ENCODE measurements around the gene USP34.
"Not testable (repeated sequence)": the region's sequence is repeated elsewhere in the genome, so short reads cannot be mapped to it uniquely, and the experiment has no call there.

The USP34 gene

DNA sequence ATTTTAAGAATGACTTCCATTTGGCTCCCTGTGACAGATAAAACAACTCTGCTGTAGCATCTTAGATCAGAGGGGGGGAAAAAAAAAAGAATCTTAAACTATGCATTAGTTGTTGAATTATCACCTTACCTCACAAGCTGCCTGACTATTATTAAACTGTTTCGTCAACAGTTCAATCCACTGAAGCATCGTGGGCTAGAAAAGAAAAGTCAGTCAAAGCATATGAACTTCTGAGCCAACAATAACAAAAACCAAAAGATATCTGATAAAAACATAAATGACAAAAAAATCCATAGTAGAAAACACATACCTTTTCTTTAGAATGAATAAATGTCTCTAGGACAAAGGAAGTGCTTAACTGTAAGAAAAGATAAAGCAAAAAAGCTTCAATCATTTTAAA is 235.2 kb downstream of the USP34 start:
- no peak for DNase-seq

DNA sequence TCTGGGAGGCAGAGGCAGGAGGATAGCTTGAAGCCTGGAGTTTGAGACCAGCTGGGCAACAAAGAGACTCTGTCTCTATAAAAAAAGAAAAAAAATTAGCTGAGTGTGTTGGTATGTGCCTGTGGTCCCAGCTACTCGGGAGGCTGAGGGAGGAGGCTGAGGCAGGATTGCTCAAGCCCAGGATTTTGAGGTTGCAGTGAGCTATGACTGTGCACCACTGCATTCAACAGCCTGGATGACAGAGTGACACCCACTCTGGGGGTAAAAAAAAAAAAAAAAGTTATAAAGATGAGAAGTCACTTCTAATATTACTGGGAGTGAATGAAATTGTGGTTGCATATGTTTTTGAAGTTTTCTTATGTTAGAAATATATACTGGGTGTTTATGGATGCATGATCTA is 237.3 kb downstream of the USP34 start:
- DNase-seq, result no peak

DNA sequence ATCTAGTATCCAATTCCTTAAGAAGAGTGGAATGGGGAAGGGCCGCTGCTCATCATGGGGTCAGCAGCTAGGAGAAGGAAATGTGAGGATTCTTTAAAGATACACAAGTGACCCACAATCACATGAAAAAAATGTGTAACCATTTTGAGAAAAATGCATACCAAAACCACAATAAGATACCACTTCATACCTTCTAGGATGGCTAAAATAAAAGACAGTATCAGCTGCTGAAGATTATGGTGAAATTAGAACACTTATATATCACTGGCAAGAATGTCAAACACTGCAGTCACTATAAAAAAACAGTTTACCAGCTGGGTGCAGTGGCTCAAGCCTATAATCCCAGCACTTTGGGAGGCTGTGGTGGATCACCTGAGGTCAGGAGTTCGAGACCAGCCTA is 241.0 kb downstream of the USP34 start:
- no peak for DNase-seq

DNA sequence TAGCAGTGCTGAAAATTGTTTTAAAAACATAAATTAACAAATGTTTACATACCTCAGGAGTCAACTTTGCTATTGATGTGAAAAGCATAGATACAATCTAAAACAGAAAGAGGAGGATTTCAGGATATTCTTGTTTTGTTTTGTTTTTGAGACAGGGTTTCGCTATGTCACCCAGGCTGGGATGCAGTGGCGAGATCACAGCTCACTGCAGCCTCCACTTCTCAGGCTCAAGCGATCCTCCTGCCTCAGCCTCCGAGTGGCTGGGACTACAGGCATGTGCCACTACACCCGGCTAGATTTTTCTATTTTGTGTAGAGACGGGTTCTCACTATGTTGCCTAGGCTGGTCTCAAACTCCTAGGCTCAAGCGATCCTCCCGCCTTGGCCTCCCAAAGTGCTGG is 248.3 kb downstream of the USP34 start:
- DNase-seq, result no peak

DNA sequence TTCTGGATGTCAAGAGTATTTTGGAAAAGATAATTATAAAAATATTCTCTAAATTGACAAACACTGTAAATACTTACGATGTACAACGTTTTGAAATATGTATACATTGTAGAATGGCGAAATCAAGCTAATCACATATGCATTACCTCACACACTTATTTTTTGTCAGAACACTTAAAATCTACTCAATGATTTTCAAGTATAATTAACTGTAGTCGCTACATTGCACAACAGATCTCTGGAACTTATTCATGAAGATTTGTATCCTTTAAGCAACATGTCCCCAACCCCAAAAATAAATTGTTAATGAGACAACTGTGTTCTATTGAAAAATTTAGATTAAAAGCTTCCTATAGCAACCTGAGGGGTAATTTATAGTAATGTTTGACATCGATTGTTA is 249.1 kb downstream of the USP34 start:
- DNase-seq, result no peak

DNA sequence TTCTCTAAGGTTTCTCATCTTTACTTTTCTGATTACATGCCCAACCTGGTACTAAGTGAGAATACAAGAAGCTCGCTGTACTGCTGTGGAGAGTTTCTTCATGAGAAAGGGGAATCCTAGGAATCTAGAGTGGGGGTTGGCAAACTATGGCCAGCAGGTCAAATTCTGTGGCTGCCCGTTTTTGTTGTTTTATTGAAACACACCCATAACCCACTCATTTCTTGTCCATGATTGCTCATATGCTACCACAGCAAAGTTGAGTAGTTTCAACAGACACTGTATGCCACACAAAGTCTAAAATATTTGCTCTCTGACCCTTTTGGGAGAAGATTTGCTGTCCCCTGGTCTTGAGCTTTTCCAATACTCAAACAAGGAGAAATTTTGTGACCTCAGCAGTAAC is 250.1 kb downstream of the USP34 start:
- no peak for DNase-seq

DNA sequence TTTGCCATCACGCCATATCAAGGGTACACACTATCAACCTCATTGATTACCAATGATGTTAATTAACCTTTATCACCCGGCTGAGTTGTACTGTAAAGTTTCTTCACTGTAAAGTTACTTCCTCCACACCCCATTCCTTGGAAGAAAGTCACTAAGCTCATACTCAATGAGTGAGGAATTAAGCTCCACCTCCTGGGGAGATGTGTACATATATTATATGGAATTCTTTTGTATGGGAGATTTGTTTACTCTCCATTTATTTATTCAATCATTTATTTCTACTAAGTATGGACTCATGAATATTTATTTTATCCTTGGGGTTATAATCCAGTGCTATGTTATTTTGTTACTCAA is 252.1 kb downstream of the USP34 start:
- no peak for DNase-seq

DNA sequence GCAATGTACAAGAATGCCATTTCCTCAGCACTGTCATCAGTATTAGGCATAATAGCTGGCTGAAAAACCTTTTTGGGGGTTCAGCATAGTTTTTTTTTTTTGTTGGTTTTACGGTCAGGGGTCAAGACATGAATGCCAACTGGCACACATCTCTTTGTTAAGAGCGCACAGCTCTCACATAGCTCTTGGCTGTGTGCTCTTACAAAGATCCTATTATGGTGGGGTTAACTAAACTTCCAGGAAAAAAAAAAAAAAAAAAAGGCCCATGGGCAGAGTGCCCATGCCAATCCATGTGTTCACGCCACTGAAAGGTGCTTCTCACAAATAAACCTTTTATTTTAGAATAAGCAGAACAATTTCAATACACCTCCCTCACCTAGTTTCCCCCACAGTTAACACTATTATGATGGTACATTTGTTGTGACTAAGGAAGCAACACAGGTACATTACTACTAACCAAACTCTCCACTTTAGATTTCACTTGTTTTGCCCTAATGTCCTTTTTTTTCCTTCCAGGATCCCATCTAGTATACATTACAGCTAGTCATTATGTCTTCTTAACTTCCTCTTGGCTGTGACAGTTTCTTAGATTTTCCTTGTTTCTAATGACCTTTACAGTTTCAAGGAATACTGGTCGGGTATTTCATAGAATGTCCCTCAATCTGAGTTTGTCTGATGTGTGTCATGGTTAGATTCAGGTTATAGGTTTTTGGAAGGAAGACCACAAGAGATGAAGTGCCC is 252.6 kb downstream of the USP34 start:
- DNase-seq, result no peak

DNA sequence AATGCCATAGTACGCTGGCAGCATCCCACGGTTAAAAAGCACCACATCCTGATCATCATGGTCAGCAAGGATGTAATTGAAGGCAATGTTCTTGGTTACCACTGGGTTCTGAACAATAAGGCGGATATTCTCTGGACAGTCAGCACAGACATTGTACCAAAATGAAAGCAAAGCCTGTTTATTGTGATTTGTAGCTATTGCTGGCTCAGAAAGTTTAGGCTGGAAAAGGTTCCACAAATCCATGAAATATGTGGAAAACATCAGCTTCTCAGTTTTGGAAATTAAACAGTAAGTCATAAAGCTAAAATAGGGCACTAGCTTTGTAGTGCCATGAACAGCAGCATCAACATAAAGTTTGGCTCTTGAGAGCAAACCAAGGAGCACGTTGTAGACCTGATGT is 256.7 kb downstream of the USP34 start:
- DNase-seq, result no peak

DNA sequence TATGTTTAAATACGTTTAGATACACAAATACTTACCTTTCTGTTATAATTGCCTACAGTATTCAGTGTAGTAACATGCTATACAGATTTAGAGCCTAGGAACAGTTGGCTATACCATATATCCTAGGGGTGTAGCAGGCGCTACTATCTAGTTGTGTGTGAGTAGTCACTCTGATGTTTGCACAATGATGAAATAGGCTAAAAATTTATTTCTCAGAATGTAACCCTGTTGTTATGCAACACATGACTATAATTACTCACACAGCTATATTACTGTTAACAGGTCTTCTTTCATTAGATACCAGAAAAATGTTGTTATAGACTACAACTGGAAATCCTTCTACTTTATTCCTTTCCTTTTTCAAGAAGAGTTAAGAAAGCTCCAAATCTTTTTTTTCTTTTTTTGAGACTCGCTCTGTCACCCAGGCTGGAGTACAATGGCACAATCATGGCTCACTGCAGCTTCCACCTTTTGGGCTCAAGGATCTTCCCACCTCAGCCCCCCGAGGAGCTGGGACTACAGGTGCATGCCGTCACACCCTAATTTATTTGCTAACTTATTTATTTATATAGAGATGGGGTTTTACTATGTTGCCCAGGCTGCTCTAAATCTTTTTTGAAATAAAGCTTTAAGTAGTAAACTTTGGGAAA is 260.4 kb downstream of the USP34 start:
- DNase-seq, result no peak

DNA sequence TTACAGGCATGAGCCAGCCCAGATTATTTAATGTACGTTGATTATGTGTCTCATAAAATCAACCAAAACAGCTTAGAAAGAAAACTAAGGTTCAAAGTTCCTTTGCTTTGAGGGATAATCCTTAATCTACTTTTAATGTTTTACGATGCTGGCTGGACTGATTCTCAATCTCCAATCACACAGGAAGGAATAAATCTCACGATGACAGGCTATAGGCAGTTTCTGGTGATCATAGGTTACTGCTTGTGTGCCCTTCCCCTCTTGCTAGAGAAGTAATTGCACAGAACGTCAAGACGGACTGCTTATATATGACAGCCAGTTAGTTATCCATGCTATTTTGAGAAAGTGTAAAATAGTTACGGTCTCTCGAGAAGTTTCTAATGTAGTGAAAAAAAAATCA is 265.8 kb downstream of the USP34 start:
- no peak for DNase-seq

DNA sequence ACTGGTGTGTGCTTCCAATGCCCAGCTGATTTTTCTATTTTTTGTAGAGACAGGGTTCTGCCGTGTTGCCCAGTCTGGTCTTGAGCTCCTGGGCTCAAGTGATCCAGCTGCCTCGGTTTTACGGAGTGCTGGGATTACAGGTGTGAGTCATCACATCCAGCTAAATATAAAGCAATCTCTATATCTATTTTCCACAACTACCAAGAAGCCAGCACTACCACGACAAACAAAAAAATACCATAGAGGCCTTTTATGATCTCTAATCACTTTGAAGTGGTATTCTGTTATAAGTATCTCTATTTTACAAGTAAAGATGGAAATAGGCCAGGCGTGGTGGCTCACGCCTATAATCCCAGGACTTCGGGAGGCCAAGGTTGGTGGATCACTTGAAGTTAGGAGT is 274.2 kb downstream of the USP34 start:
- DNase-seq, result no peak

DNA sequence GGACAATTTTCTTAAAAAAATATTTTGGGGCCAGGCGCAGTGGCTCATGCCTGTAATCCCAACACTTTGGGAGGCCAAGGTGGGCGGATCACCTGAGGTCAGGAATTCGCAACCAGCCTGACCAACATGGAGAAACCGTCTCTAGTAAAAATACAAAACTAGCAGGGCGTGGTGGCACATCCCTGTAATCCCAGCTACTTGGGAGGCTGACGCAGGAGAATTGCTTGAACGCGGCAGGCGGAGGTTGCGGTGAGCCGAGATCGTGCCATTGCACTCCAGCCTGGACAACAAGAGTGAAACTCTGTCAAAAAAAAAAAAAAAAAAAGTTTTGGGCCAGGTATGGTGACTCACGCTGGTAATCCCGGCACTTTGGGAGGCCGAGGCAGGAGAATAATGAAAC is 276.2 kb downstream of the USP34 start:
- not testable (repeated sequence) for DNase-seq

DNA sequence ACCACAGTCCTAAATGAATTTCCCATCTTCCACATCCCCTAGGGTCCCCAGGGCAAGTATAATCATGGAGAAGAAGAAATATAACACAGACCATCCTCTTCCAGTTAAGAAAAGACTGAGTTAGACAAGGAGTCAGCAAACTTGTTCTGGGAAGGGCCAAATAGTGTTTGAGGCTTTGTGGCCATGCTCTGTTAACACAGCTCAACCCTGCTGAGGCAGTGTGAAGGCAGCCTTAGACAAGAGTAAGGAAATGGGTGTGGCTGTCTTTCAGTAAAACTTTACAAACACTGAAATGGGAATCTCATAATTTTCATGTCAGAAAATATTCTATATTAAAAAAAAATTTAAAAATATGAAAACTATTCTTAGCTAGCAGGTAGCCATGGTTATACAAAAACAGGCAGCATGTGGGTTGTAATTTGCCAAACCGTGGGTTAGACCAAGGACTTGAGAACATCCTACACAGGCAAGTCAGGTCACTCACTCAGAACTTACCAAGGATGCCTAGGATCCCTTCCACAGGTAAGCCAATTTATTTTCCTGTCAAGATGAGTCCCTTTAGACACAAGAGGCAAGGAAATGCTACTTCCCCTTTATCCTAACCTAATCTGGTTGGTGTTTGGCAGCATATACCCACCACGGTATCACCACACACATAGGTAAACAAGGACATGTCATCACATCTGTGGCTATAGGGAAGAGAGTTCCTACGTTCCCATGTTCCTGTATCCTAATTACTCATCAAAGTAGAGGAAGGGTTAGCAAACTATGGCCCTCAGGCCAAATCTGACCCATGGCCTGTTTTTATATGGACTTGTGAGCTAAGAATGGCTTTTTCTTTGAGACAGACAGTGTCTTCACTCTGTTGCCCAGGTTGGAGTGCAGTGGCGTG is 277.0 kb downstream of the USP34 start:
- DNase-seq, result no peak

DNA sequence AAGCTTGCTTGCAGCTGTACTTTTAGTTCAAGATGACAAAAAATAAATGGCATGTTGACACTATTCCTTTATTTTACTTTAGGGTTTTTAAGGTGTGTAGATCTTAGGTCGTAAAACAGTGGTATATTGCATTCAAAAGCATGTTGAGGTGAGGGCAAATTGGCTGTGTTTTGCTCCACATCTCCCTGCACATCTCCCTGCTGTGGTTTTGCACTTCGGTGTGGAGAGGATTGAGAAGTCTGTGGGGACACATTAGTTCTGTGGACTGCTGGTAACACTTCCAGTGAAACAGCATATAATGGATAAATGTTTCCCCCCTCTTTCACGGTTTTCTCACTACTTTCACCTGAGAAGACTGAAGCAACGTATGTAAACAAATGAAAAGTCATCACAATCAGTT is 283.8 kb downstream of the USP34 start:
- no peak for DNase-seq

DNA sequence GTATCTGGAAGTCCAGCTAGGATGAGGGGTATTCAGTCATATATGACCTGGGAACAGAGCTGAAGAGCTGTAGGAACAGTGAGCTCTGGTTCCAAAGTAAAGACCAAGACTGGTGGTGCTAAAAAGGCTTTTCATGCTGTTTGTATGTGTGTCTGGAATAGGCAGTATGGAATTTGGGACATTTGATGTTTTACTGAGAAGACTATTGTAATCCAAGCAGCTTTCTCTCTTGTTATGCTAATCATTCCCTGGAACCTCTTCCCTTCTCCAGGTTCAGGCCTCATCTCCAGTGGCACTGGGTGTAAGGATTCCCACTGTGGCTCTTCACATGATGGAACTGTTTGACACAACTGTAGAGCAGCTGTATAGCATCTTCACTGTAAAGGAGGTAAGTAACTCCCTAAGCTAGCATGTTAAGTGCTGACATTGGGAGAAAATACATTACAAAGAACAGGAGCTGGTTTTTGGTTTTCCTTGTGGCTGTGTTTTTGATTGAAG is 285.6 kb downstream of the USP34 start:
- DNase-seq, result no peak

DNA sequence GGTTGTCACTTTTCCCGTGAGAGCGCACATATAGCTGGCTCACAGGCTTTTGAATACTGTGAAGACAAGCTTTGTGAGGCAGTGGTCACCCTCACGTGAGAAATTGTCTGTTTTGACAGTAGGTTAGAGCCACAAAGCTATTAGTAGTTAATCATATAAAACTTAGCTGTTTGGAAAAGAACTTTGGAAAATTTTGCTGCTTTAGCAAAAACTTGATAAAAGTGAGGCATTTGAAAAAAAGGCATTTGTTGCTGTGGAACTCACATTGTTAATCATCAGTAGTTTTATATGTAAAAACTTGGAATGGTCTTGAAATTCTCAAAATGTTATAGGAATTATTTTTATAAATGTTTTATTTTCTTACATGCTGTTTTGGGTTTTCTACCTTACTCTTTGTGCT is 286.6 kb downstream of the USP34 start:
- DNase-seq, result no peak

DNA sequence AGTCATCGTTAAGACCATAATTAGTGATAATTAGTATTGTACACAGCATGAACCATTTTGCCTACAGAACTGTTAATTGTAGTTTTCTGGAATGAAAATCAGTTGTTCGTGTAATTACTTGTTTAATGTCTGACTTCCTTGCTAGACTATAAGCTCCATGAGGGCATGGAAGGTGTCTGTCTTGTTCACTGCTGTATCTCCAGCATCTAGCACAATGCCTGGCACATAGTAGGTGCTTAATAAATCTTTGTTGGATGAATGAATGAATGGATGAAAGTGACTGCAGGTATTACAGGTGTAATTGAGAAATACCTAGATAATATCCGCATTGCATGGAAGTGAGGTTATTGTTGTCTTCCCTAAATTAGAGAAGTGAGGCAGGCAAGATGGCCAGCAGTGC is 287.1 kb downstream of the USP34 start:
- DNase-seq, result no peak

DNA sequence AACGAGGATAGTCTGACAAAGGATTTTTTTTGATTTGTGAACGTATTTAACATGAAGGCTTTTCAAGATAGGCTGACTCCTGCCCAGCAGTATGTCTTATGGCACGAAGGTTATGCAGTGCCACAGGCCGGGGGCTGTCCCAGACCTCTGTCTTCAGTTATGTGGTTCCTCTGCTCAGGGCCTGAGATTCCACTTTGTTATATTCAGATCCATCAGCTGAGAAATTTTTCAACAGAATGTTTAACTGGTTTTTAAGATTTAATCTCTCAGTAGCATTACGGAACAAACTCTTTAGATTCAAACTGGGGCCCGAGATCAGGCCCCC is 288.9 kb downstream of the USP34 start:
- no peak for DNase-seq

DNA sequence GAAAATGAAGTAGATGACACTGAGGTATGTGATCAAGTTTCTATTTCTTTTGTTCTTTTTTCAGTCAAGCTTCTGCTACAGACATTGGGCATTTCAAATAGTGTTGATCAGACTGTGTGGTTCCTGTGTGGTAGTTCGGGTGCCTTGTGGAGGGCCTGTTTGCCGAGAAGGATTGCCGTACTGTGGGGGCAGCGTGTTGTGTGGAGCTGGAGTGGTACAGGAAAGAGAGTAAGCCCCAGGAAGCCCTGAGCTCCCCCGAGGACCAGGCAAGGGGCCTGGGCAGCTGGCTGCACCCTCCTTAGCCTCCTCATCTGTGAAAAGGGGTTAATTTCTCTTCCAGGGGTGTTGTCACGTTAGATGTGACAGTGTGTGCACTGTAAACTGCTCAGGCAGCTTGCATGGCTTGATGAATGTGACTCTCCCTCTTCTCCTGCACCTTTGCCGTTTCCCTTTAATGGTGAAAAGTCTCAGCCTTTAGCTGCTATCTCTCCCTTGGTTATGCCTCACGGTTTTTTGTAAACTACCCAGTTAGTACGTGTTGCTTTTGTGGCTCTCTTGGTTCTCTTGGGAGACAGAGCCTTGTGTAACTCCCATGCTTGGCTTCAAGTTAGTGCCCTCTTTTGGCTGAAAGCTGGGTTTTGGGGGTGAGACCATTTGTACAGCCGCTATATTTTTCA is 289.4 kb downstream of the USP34 start:
- no peak for DNase-seq

DNA sequence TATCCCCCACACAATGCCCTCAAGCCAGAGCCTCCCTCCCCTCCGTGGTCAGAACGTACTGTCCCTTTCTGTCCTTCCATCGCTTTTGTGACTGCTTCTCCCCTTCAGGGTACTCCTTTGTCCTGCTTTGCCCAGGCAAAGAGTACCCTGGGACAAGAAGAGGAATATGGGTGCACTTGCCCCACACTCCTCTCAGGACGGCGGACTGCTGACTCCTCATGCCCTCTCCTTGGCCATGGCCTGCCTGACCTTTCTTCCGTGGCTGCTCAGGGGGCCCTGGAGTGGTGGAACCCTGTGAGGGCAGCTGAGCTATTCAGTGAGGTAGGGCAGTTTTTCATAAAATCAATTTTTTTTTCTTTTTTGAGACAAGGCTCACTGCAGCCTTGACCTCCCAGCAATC is 290.2 kb downstream of the USP34 start:
- no peak for DNase-seq

DNA sequence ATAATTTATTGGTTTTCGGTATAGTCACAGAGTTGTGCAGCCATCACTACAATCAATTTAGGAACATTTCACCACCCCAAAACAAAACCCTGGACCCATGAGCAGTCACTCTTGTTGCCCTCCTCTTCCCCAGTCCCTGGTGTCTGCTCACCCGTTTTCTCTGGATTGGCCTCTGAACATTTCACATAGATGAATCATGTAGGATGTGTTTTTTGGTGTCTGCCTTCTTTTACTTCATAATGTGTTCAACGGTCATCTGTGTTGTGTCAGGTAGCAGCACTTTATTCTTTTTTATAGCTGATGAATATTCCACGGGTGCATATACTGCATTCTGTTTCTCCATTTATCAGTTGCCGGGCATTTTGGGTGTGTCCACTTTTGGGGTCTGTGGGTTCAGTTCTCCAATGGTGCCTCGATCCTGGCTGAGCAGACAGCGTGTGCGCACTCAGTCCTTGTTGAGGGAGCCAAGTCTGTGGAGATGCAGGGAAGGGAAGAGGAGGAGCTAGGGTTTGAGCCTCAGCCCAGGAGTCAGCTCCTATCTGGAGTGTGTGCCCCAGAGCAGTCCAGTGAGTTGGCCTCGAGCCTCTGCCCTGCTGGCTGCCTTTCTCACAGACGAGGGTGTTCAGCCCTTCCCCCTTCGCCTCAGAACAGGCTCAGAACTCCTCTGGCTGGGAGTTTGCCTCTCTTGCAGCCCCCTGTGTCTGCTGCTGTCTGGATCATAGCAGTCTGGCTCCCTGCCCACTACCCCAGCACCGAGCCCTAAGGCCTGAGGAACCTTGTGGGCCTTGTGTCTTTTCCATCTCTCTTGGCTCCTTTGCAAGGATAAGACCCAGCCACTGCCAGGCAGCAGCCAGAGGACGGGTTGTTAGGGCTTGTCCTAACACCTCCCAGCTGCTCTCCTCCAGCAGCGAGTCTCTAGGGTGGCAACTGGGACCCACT is 290.9 kb downstream of the USP34 start:
- no peak for DNase-seq

All from stimulated activated CD4-positive, alpha-beta T cell treated with anti-CD3 and anti-CD28 coated beads, Interleukin-15, amount 100 ng/mL, for 24 hours (primary cell).